GM19193 (cell line): ENCODE measurements around the gene LMBRD2.

Experiments
- POLR2A ChIP-seq: IDR thresholded peaks from 4 replicates; pipeline ENCODE4 v1.6.1; 2011; ENCODE audit not compliant: insufficient read depth, insufficient read length; ENCODE audit errors: extremely low read depth

Gene LMBRD2

DNA sequence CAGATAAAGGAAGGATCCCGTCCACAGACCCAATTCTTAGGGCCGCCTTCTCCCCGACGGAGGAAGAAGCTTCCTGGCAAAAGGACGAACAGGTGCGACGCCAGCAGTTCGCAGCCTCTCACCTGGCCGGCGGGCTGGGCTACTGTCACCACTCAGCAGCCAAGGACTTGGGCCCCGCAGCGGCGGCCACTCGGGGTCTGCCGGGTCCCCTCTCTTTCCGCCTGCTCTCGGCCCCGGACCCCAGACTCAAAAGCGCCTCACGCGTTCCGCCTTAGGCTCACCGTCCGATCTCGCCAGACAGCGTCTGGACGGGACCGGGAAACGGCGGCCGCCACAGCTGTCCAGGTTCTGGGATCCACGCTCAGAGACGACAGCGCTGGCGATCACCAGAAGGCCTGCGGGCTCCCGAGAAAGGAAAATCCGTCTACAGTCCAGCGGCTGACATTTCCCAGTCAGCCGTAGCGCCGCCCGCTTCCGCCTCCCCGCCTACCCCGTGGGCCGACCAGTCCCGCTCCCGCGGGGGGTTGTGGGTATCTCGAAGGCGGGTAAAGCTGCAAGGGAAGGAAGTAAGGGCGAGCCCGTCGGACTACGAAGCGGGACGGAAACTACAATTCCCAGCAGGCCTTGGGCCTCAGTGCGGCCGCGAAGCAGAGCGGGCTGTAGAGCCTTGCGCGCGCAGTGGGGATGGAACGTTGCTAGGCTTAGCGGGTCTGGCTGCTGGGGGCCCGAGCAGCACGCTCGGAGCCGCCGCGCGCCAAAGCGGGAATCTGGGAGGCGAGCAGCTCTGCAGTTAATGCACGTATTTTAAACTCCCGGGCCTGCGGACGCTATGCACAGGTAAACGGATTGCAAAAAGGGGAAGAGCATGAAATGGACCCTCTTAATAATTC is at the start of gene LMBRD2, which contains the start of gene SKP2:
LMBRD2 (minus strand) TSS at position 454 of the 890 bp plus-strand sequence. CDS start 8,538 bp downstream, outside the sequence.
SKP2 (plus strand) TSS at position 678 of the 890 bp plus-strand sequence; CDS start at position 830, 152 bp downstream.
- TF ChIP-seq POLR2A = peak; percentile 89

DNA sequence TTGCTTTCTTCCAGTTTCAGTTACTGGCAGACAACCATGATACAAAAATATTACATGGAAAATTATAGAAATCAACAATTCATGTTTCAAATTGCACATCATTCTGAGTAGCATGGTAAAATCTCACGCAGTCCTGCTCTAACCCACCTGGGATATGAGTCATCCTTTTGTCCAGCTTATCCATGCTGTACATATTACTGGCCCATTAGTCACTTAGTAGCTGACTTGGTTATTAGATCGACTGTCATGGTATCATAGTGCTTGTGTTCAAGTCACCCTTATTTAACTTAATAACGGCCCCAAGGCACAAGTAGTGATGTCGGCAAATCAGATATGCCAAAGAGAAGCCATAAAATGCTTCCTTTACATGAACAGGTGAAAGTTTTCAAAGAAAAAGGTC is 48.8 kb upstream of the LMBRD2 start:
- no peak for TF ChIP-seq POLR2A

DNA sequence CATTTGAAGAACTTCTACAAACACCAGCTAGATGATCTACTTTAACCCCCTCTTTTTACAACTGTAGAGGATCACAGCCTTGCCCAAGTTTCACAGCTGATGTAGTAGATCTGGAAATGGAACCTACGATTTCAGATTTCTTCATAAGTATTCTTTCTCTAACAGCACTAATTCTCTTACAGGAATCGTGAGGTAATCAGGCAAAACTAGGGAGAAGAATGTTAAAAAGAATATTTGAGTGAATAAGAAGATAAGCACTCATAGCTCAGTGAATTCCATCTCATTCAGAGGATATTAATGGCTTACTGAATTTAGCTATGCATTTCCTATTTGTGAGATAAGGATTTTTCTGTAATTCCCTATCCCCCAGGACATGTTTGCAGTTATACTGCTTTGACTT is 47.9 kb upstream of the LMBRD2 start:
- TF ChIP-seq POLR2A = no peak

DNA sequence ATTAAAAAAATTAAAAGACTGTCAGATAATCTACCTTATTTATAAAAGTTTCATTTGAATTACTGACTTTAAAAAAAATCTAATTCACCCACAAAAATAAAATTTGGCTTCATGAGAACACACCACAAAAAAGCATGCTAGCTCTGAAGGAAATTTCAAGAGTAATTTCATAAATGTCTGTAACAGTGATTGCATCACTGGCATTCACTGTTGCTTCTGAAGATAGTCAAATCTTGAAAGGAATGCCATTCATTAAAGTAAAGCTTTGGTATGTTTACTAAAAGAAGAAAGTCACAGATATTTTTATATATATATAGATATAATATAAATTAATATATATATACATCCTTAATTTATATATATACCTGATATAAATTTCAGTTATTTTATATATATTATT is 46.6 kb upstream of the LMBRD2 start:
- no peak for TF ChIP-seq POLR2A

DNA sequence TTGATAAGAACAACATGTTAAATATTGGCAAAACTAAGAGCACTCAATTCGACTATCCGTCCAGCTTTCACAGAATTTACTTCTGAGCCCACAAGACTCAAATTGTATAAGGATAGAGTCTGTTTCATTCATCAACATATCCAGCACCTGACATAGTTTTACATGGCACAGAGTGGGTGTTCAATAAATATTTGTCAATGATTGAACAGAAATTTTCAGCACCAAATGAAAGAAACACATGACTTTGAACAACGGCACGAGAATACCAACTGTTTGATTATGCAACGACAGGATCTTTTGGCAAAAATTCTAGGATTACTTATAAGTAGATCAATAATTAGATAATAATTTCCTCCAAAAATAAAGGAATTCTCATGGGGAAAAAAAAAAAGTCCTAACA is 42.1 kb upstream of the LMBRD2 start:
- TF ChIP-seq POLR2A = no peak

DNA sequence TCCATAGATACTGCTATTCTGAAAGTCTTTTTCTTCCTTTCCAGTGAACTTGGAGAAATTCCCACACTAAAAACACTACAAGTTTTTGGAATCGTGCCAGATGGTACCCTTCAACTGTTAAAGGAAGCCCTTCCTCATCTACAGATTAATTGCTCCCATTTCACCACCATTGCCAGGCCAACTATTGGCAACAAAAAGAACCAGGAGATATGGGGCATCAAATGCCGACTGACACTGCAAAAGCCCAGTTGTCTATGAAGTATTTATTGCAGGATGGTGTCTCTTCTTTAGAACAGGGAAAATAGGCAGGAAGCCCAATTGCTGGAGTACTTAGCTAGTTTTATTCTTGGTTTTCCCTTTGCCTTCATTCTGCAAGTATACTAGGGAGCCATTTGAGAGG is 30.1 kb upstream of the LMBRD2 start:
- no peak for TF ChIP-seq POLR2A

DNA sequence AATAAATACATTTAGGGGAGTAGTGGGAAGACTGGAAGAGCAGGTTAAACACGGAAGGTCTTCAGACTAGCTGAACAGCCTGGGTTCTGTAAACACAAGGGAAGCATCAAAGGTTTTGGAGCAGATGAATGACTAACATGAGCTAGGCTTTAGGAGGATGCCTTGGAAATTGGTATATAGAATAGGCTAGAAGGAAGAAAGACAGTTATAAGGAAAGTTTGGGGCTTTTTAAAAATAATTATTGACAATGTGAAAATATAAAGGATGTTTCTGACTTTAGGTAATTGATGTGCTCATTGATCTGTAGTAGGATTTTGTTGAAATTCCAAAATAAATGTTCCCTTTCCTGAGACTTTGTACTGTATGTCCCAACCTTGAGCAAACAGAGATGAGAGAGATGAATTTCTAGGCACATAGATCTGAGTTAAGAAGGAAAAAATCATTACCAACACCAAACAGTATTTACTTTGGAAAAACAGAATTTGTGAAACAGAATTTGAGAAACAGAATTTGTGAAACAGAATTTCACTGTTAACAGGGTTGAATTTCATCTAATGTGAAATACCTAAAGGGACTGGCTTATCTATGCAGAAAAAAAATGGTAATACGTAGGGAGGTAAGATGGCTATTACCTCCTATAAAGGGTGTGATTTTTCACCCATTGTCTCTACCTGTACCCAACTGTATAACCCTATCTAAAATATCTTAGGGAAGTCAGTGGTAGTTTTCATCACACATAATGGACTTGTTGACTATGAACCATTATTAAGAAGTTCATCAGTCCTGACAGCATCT is 29.1 kb upstream of the LMBRD2 start:
- no peak for TF ChIP-seq POLR2A

DNA sequence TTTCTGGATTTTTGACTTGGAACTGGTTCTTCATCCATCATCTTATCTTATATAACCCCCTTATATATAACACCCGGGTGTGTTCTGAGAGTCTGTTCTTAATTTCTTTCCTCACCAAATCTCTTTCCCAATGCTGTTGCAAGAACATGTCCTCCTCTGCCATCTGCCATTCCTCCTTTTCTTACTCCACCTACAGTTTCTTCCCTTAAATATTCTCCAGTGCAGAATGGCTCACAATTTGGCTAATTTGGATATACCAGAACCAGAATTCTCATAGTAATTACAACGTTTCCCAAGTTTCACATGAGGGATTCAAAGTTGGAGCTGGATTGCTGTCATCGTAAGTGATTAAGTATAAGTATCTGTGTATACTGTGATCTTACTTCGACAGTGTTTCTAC is 28.3 kb upstream of the LMBRD2 start:
- TF ChIP-seq POLR2A = no peak

DNA sequence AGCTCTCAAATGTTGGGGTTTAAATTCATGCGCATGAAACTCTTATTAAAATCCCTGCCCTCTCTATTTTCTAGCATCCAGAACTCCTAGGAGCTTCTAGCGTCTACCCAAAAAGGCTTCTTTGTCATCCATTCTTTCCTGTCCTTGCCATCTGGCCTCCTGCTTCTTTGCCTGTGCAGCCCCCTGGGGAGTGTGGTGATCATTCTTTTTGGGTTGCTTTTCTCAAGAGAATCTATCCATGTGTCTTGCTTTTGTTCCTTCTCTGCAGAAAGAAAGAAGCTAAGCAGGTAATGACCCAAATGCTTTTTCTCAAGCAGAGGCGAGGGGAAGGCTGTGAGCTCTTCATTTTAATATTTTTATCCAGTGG is 26.8 kb upstream of the LMBRD2 start:
- no peak for TF ChIP-seq POLR2A

DNA sequence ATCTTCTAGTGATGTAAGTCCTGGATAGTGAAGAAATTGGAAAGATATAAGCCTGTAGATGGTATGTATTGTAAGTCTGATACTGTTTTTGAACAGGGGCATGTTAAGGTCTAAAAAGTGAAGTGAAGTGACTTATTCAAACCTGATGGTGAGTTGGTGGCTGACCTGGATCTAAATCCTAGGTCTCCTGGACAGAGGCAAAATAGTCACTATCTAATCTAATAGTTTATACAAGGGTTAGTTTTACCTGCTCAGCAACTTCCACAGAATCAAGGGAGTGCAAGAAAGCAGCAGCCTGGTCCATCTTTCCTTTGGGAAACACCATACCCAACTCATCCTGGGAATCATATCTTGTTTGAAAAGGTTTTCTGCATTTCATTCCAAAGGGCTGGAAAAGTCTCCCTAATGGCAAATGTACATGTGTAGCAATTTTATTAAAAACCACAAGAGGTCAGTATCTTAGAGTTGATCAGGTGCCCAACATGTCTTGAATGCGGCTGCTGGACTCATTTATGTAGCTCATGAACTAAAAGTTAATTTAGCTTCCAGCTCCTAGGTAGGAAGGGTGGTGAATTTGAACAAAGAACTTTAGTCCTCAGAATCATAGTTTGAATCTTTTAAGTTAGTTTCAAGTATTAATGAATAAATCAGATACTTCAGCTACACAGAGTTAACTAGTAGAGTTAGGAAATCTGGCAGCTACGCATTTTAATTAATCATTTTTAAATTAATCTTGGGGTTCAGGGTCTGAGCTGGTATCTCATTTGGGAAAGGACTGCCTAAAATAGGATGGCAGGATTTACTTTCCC is 26.2 kb upstream of the LMBRD2 start:
- no peak for TF ChIP-seq POLR2A

DNA sequence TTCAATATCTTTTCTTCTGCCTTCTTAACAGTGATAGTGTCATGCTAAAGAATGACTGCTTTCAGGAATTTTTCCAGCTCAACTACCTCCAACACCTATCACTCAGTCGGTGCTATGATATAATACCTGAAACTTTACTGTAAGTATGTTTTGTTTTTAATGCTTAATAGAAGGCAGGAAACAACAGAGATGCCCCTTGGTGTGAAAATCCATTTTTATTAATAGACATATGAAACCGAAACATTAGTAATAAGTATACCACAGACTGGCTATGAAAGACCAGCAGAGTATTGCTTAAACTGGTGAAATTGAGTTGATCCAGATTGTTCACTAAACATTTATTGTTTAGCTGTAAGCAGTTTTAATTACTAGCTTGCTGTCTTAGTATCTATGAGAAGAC is 25.5 kb upstream of the LMBRD2 start:
- no peak for TF ChIP-seq POLR2A

DNA sequence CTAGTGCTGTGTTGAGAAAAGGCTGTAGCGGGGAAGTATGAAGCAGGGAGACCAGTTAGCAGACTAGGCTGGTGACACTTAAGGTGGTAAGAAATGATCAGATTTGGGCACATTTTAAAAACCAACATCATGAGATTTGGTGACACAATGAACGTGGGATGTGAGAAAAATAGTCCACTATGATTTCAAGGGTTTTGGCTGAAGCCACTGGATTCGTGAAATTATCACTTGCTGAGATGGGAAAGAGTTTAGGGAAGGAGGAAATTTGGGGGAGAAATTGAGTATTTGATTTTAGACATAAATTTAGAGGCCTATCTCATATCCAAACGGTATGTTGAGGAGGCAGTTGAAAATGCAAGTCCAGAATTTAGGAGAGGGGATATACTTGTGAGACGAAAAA is 23.4 kb upstream of the LMBRD2 start:
- no peak for TF ChIP-seq POLR2A

DNA sequence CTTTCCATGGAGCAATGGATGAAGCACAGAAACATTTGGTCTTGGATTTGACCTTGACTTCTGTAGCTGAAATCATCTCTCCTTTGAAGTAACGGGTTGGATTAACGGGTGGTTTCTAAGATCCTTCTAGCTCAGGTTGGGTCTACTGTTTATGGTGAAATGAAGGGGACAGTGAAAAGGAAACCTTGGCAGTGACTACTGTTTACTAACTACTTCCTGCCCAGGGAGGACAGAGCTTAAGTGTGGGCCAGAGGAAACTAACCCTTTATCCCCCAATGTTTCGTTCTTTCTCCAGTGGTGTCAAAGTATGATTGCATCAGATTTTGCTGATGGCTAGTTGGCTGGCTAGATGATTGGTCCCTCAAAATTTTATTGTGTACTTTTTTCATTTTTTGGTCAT is 22.4 kb upstream of the LMBRD2 start:
- TF ChIP-seq POLR2A = no peak

DNA sequence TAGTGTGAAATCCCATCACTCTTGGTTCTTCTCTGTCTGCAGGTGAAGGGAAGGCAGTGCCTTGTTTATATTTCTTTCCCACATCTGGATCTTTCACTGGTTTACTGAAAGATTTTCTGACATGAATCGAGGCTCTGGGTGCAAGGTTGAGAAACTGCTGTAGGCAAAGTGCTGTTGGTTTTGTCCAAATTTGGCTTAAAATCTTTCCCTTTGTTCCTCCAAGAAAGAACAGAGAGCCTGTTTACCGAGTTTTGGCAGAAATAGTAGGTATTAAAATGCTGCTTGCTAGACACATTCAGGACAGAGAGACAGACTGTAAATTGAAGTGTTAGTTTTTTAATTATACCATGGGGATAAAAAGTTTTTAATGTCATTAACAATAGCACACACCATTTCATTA is 21.7 kb upstream of the LMBRD2 start:
- TF ChIP-seq POLR2A = no peak

DNA sequence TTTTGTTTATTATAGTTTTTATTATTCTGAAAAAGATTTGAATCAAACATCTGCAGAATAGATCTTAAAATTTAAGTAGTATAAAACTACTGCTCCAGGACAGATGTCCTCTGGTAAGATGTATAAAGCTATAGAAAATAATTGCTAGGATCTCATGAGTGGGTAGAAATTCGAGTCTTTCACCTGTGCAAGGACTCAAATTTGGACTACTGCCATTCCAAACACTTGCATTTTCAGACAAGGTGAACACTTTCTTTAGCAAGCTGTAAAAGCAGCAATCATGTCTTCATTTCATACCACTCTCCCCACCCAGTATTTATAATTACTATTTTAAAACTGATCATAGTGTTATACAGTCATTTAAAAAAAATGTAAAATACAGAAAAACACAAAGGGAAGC is 20.9 kb upstream of the LMBRD2 start:
- TF ChIP-seq POLR2A = no peak
